Measurements from ENCODE around the gene XPNPEP1.

XPNPEP1 gene

DNA sequence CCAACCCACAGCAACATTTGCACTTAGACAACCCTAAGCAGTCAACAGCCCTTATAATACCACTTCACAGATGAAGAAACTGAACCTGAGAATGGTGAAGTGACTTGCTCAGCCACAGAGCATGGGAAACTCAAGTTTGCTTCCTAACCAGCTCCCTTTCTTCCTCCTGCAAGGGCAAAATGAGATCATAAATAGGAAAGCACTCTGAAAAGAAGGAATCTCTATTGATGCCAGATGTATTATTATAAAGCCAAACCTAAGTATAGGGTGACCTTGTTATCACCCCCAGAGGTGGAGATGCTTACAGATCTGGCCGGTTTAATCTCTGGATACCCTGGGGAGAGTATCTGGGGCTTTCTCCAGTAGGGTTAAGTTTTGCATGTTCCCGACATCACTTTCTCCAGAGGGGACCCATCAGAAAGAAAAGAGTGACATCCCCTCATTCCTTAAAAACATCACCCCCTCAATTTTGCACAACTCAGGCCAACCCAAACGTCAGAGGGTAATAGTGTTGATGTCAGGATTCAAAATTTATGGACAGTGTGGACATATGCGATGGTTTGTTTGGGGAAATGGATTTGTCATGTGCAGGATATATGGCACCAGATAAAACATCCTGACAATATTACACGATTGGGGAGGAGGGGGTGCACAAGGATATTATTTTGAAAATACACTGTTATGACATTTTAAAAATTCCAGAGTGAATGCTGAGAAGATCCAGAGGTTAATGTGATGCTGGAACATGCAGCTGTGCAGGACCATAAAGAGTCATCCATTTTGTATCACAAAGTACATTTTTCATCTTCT lies 24.0 kb upstream of the XPNPEP1 start:
- no peak for DNase-seq

DNA sequence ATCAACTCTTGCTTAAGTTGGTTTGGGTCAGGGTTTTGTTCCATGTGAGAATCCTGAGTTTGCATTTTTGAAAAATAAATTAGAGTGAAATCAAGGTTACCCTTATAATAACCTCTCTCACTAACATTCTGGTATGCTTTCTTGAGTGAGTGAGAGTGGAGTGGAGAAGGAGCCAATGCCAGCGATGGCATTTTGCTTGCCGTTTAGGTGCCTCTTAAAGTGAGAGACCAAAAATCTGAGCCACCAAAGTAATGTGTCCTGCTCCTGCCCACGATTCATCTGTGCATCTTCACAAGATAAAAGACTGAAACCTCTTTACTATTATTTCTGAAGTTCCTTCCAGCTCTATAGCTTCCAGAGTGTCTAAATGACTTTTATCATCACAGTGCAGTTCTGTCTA lies 23.4 kb upstream of the XPNPEP1 start:
- DNase-seq = no peak

DNA sequence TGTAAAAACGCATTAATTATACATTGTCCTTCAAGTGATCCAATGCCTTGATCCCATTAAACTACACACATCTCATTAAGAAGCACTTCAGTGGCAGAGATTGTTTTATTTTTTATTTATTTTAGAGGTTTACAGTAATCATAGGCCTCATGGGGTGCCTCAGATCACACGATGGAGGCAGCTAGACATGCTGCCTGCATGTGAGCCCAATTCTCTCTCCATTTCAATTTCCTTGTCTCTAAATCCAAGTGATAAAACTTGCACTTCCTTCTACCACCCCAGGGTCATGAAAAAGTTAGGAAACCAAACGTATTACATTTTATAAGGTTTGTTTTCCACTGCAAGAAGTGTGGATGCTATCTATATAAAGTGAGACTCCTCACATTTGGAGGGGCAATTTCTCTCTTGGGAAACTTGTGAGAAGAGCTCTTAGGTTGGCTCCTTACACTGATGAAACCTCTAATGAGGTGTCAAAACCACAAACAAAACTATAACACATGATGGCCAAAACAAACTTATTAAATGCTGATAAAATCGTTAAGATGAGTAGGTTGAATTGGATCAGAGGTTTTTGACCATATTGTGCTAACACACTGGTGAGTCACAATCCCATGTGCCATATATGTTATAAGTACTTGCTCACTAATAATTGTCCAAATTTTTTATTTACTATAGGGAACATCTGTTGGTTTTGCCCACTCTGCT lies 22.3 kb upstream of the XPNPEP1 start:
- DNase-seq = no peak

DNA sequence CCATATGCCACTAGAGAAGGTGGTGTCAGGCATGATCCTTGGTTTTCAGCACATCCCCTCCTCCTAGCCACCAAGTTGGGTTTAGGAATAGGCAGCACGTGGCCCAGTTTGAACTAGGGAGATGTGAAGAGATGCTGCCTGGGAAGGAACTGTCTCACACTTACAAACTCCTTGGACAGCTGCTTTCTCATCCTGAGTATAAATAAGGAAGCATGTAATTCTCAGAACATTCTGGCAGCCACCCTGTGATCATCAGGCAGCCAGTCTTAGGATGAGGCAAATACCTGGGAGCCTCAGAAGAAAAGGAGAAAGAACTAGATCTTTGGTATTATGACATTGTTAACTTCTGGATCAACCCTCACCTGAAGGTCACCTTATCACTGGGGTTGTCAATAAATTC lies 21.3 kb upstream of the XPNPEP1 start:
- no peak for DNase-seq

DNA sequence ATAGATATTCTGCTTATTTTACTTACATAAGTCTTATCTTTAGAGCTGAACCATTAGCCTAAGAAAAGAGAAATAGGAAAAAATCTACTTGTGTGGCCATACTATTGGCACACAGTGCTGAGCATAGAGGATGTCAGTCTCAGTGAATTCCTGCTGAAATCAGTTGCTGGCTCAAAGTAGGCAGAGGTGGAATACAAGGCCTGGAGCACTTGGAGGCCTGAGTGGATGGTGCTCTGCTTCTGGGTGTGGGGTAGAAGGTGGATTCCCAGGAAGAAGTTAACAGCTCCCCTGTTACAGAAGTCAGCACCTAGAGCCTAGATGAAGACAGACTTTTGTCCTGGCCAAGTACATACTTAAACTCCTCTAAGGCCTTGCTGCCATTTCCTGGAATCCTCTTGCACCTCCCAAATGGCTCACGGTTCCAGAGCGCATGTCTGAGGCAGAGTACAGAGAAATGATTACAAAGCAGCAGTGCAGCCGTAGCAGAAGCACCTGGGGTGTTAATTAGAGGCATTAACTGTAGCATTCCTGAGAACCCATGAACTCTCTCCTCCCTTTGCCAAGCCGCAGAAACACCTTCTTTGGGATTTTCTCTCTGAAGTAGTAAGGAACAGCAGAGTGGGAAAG lies 18.0 kb upstream of the XPNPEP1 start:
- DNase-seq = no peak

DNA sequence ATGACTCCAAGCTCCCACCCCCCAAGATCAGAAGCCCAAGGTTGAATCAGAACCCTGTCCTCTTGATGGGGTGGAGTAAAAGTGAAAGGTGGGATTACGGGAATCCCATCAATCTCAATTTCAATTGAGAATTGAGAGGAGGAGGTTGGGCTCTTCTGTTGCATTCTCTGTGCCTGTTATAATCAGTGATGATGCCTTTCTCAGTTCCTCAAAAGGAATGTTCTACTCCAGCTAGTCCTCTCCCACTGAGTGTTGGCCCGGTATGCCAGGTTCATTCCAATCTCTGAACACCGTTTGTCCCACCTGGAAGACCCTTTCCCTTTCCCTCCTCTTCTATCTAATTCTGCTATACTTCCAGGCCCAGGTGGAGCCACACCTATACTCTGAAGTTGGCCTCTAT lies 17.2 kb upstream of the XPNPEP1 start:
- DNase-seq = no peak

DNA sequence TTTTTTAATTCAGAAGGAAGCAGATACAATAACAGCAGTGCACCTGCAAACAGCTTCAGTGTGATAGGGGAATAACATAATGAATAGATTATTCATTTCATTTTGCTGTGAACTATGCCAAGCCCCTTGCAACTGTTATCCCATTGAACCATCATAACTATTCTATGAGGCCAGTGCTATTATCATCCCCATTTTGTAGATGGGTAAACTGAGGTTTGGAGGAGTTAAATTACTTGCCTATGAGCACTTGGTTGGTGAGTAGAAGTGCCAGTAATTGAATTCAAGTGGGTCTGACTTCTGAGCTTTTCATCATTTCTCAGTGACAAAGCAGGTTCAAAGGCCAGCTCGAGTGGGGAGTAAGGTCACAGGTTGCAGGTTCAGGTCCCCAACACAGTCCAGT lies 16.8 kb upstream of the XPNPEP1 start:
- no peak for DNase-seq

DNA sequence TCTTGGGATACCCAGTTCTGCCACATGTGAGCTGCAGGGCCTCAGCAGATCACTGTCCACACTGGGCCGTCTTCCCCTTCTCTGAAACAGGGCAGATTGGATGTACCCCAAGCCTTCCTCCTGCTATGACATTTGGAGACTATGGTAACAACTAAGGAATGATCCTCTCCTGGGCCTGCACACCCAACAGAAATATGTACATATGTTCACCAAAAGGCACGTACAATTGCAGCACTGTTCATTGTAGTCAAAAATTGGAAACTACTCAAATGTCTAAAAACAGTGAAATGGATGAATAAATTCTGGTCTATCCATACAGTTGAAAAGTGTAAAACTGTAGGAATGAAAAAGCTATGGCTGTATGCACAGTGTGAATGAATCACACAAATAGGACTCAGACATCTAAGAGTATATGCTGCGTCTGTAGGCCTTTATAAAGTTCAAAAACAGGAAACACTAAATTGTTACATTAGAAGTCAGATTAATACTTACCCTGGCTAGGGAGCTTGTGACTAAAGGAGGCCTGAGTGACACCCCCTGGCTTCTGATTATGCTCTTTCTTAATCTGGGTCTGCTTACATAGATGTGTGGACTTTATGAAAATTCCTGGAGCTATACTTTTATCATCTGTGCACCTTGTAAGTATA lies 16.1 kb upstream of the XPNPEP1 start:
- no peak for DNase-seq

DNA sequence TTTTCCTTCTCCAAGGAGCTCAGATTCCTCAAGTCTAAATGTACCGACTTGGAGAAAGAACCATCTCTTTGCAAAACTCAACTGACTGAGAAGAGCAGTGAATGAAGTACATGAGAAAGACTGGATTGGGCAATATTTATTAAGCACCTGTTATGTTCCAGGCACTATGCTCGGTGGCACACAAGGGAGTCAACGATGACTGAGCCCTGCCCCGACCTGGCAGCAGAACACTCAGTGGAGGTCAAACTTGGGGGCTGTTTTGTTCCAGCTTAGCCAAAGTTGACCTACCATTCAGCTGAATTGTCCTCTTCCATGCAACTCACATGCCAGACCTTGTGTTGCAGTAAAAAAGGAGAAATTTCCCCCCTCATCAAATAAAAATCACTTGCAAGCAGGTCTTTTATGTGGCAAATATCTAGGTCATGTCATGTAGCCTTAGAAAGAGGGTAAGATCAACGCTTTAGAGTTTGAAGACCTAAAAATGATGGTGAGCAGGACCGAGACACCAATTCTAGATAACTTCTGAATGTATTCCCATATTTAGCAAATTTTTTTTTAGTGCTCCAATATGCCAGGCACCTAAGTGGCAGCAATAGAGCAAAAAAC lies 14.3 kb upstream of the XPNPEP1 start:
- DNase-seq = no peak

DNA sequence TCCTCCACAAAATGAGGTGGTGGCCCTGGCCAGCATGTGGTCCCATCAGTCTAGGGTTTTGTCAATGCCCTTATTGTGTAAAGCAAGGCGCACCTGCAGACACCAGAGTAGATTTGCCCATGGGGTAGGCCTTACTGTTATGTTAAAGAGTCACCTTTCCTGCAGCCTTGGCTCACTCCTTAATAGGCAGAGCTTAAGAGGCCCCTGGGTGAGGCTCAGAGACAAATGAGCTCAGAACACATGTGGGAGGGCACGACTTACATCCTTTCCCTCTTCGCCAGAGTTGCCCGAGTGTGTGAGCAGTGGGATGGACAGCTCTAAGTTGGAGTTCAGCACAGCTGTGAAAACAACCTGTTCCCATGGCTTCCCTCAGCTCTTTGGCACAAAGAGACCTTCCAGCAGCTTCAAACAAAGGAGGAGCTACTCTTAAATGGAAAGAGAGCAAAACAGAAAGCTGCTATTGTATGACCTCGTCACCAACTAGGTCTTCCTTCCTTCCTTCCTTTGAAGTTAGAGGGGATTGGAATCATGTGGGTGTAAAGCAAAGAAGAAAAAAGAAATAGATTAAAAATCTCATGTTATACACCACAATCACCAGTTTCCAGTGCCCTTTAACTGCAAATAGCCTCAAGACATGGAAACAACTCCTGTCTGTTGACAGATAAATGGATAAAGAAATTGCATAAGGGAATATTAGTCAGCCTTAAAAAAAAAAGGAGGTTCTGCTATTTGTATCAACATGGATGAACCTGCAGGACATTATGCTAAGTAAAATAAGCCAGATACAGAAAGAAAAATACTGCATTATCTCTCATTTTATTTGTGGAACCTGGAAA lies 11.9 kb upstream of the XPNPEP1 start:
- no peak for DNase-seq

DNA sequence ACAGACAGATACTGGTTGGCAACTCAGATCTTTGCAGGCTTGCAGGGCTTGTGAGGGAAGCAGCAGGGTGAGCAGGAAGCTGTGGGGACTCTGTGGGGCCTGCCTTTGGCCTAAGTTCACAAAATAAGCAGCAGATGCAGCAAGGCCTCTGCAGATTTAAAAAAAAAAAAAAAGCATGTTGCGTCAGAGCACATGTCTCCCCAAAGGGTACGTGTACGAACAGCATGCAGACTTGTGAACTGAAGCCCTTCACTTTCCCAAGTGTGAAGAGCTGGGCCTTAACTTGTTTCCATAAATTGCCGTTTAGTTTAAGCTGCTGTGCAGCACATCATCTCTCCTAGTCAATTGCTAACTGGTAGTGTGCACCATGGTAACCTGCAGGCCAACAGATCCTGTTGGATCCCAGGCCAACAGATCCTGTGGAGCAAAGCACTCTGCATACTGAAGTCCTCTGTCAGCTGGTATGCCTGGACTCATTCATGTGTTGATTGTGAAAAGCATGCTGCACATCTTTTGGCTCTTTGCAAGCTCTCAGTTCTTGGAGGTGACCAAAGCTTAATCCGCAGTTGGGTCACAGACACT lies 10.8 kb upstream of the XPNPEP1 start:
- no peak for DNase-seq

DNA sequence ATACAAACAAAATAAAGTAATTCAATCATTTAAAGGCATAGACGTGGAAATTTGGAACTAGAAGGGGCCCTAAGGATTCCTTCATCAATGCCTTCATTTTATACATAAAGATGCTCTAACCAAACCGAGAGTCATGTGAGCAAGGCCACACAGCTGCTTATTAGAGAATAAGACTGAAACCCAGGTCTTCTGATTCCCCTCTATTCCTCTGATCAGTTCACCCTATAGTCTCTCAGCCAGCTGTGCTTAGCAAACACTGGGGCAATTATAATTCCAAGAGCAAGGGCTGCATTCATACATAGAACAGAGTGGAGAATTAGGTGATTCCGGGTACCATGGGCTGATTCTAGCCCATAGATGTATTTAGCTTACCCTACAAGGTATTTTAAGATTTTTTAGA lies 9.7 kb upstream of the XPNPEP1 start:
- DNase-seq = no peak

DNA sequence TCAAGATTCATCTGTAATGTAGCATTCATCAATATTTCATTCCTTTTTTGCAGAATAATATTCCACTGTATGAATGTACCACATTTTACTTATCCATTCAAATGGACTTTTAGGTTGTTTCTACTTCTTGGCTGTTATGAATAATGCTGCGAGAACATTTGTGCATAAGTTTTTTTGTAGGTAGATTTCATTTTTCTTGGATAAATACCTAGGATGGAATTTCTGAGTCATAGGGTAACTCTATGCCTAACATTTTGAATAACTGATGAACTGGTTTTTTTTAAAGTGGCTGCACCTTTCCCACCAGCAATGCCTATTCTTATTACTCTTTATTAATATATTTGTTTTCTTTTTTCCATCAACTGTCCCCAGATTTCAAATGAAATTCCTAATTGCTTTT lies 9.1 kb upstream of the XPNPEP1 start:
- DNase-seq = no peak

DNA sequence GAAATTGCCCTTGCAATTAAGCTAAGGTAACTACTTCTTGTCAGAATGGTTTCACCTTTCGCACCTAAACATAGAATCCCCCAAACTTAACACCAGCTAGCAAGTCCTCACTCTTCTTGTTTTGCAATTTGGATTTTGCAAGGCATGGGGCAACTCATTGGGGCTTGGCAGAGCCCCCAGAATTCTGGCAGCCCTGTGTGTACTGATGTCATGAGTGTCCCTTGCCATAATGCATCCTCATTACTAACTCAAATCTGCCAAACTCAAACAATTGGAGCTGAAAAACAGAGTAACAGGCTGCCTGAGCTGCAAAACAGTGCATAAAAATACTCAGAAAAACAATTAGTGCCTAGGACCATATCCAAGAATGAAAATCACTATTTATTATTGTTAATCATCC lies 7.9 kb upstream of the XPNPEP1 start:
- no peak for DNase-seq

DNA sequence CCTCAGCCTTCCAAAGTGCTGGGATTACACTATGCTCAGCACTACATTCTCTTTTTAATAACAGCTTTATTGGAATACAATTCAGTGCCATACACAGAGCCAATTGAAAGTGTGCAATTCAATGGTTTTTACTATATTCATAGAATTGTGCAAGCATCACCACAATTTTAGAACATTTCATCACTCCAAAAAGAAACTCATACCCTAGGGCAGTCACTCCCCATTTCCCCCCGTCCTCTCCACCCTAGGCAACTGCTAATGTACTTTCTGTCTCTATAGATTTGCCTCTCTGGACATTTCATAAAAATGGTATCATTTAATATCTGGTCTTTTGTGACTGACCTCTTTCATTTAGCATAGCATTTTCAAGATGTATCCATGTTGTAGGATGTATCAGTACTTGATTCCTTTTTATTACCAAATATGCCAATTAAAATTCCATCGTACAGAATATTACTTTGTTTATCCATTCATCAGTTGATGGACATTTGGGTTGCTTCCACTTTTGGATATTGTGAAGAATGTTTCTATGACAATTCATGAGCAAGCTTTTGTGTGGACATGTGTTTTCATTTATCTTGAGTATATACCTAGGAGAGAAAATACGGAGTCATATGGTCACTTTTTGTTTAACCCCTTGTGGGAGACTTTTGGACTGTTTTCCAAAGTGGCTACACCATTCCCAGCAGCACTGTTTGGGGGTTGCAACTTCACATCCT lies 6.3 kb upstream of the XPNPEP1 start:
- no peak for DNase-seq

DNA sequence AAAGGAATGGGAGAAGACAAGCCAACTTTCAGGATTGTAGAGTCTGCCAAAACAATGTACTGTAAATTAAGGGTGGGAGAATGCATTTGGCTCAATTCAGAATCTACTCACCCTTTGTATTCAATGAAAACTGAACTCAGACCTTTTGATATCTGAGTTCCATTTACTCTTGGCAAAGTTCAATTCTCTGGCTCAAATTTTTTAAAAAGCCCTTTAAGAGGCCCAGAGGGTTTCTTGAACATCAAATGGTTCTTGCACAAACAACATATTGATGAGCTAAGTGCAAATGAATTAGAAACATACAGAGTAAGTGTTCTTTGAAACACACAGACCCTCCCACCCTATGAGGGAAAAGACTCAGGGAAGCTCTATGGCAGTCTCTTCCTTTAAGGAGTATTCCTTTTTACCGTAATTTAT lies 5.2 kb upstream of the XPNPEP1 start:
- DNase-seq = no peak

DNA sequence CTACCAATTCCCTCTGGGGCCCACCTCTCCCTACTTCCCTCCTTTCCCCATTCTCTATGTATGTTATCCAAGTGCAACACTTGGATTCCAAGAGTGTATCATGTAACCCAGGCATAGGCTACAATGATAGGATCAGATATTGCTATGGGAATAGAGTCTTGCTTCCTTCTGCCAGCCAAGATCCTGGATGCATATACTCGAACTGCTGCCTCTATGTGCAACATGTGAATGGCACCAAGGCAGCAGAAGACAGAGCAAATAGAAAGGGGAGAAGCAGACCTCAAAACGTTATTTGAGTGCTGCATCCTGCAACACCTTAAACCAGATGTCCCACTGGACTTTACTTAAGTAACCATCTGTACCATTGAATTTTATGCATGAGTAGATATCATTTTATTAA lies 3.5 kb upstream of the XPNPEP1 start:
- no peak for DNase-seq

DNA sequence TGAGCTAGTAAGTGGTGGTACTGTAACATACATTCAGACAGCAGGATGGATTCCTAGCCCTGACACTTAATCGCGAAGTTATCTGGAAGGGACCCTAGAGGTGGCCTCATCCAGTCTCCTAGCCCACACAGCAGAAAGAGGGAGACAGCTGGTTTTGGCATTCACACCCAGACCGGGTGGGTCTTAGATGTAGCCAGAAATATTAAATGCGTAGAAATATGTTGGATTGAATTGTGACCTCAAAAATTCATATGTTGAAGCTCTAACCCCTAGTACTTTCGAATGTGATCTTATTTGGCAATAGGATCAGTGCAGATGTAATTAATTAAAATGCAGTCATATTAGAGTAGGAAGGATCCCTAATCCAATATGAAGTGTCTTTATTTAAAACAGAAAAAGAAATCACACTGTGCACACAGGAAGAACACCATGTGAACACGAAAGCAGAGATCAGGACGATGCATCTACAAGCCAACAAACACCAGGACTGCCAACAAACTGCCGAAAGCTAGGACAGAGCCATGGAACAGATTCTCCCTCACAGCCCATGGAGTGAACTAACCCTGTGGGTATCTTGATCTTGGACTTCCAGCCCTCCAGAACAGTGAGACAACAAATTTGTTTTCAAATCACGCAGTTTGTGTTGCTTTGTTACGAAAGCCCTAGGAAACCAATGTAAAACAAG lies 2.9 kb upstream of the XPNPEP1 start:
- DNase-seq = no peak

DNA sequence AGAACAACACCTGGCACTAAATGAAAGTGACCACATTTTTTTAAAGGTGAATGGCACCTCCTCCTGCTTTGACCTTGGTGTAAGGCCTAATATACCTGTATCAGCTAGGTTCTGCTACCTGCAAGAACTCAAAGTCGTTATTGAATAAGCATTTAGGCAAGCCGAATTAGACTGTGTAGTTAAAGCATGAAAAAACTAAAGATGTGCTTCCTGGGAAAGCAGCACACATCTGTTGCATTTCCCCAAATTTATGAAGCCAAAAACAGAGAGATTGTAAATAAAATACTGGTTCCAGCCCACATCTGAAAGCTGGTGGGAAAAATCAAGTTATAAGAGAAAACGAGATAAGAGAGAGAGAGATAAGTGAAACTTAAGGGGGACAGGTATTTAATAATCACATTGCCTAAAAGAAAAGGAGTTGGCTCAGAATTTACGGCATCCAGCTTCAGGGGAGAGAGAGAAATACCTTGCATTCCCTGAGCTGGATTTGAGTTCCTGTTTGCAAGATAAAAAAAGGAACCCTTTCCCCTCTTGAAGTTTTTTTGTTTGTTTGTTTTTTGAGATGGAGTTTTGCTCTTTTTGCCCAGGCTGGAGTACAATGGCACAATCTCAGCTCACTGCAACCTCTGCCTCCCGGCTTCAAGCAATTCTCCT lies 1.8 kb upstream of the XPNPEP1 start:
- no peak for DNase-seq

DNA sequence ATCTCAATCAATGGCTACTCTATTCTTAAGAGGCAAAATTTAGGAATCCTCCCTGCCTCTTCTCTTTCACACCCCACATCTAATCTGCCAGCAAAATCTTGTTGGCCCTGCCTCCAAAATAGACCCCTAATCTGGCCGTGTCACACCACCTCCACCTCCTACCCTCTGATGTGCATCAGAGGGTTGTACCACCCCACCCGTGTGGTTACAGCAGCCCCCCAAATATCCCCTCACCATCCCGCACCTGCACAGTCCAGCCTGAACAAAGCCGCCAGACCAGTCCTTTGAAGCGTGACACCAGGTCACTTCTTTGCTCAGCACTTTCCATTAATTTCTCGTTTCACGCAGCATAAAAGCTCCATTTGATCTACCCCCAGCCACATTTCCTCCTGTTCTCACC lies 776 bp upstream of the XPNPEP1 start:
- DNase-seq = no peak
